SU-DHL-6 (cell line): ENCODE data around the gene ANKRD33B.

Experiments
- H2AFZ ChIP-seq: fragments of 200-600 bp; sonication (generic); 2 replicates; pipeline ENCODE4 v1.6.1; 2014; ENCODE audit warnings: low read depth, mild to moderate bottlenecking, moderate library complexity, mixed read lengths, antibody characterized with exemption, low read length; ENCODE audit not compliant: severe bottlenecking
- H3F3A ChIP-seq: fragments of 200-600 bp; shearing (Covaris generic); 2 replicates; pipeline ENCODE4 v1.6.0; 2016; ENCODE audit warnings: antibody characterized with exemption, mild to moderate bottlenecking; ENCODE audit not compliant: insufficient read depth
- H3K27ac ChIP-seq: fragments of 200-600 bp; sonication (generic); 2 replicates; pipeline ENCODE4 v1.5.1; 2016; ENCODE audit warnings: low read depth, mild to moderate bottlenecking, low read length, moderate library complexity, mixed read lengths
- H3K27me3 ChIP-seq: fragments of 200-600 bp; sonication (generic), shearing (Covaris generic); 2 replicates; pipeline ENCODE4 v1.6.0; 2014; ENCODE audit warnings: mild to moderate bottlenecking, low read length
- H3K36me3 ChIP-seq: fragments of 200-600 bp; sonication (generic); 2 replicates; pipeline ENCODE4 v1.6.1; 2014; ENCODE audit warnings: mild to moderate bottlenecking, low read length, mixed read lengths
- H3K4me2 ChIP-seq: fragments of 300-600, 200-600 bp; shearing (Covaris generic), sonication (generic); 2 replicates; pipeline ENCODE4 v1.6.0; 2014; ENCODE audit warnings: low read length, low read depth, mild to moderate bottlenecking; ENCODE audit not compliant: poor library complexity, severe bottlenecking
- H3K4me3 ChIP-seq: fragments of 200-600 bp; sonication (generic); 2 replicates; pipeline ENCODE4 v1.5.1; 2014; ENCODE audit warnings: antibody characterized with exemption, low read length, mild to moderate bottlenecking, mixed read lengths; ENCODE audit not compliant: insufficient read depth, poor library complexity, severe bottlenecking
- H3K79me2 ChIP-seq: fragments of 200-600 bp; sonication (generic); 2 replicates; pipeline ENCODE4 v1.6.1; 2014; ENCODE audit warnings: mild to moderate bottlenecking, low read length, moderate library complexity; ENCODE audit not compliant: insufficient read depth
- H3K9ac ChIP-seq: fragments of 200-600 bp; sonication (generic); 2 replicates; pipeline ENCODE4 v1.7.0; 2014; ENCODE audit warnings: mild to moderate bottlenecking, low read length
- H3K9me2 ChIP-seq: fragments of 200-600 bp; sonication (generic); replicated peaks from 2 replicates; pipeline ENCODE4 v1.6.1; 2014; ENCODE audit warnings: low read length; ENCODE audit not compliant: insufficient read depth
- H3K9me3 ChIP-seq: fragments of 200-600 bp; sonication (generic); 2 replicates; pipeline ENCODE4 v1.6.1; 2014; ENCODE audit warnings: low read length, mixed read lengths; ENCODE audit not compliant: insufficient read depth
- H4K20me1 ChIP-seq: fragments of 200-600 bp; sonication (generic); 2 replicates; pipeline ENCODE4 v1.6.1; 2014; ENCODE audit warnings: low read depth, mild to moderate bottlenecking, antibody characterized with exemption, low read length, moderate library complexity, mixed read lengths
- EZH2phosphoT487 ChIP-seq: fragments of 200-600 bp; sonication (generic), shearing (Covaris generic); conservative IDR thresholded peaks from 2 replicates; pipeline ENCODE4 v1.6.1; 2018; ENCODE audit warnings: mild to moderate bottlenecking, antibody characterized with exemption, low read length, moderate library complexity, mixed read lengths
- TF ChIP-seq, protein P1 (sequence below): fragments of 200-600 bp; sonication (generic); IDR thresholded peaks from one replicate; pipeline ENCODE4 v1.5.1; 2017; ENCODE audit warnings: antibody characterized with exemption, mild to moderate bottlenecking, low read length, moderate library complexity; ENCODE audit not compliant: insufficient read depth, poor library complexity, severe bottlenecking

ANKRD33B gene

DNA sequence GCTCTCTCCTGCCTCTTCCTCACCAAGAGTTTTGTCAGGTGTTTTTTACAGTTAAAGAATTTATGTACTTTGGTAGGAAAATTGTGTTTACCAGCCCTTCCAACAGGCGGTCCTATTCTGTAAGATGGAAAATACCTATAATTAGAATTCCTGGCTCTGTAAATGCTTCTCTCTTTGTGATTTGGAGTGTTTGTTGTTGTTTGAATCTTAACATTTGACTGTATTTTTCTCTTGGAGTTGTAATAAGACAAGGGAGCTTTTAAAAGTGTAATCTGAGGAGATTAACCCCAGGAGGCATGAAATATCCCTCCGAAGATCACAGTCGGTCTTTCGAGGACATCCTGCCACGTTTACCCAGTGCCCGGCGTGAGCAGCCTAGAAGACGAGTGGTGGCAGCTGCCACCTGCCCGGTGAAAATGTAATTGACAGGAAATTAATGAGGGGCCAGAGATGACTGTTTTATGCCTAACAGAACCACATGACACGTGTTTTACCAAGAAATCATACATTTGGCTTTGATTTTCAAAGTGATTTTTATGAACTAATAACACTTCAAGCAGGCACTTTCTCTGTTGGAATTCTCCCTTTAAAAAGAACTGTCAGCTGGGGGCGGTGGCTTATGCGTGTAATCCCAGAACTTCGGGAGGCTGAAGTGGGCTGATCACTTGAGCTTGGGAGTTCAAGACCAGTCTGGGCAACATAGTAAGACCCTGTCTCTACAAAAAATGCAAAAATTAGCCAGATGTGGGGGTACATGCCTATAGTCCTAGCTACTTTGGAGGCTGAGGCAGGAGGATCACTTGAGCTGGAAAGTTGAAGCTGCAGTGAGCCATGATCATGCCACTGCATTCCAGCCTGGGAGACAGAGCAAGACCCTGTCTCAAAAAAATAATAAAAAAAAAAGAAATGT lies 20.0 kb downstream of the ANKRD33B start:
- Histone ChIP-seq H3K27ac (peak overlapping the region; percentile 22; the same call in 1 of the 2 replicates), H3K9me2 (no peaks in the 10 kb centered on the region), H3K9me3 (no peaks in the 10 kb centered on the region), H3K4me3 (no peak overlapping the region), H3K9ac (no peak overlapping the region), H3K4me2 (no peak overlapping the region), H4K20me1 (no peaks in the 10 kb centered on the region), H3K79me2 (peaks cover 96% of the 10 kb centered on the region), H3K36me3 (no peaks in the 10 kb centered on the region), H3K27me3 (no peaks in the 10 kb centered on the region), H2AFZ (no peak overlapping the region), H3F3A (peaks cover 26% of the 10 kb centered on the region)
- TF ChIP-seq, protein P1, sequence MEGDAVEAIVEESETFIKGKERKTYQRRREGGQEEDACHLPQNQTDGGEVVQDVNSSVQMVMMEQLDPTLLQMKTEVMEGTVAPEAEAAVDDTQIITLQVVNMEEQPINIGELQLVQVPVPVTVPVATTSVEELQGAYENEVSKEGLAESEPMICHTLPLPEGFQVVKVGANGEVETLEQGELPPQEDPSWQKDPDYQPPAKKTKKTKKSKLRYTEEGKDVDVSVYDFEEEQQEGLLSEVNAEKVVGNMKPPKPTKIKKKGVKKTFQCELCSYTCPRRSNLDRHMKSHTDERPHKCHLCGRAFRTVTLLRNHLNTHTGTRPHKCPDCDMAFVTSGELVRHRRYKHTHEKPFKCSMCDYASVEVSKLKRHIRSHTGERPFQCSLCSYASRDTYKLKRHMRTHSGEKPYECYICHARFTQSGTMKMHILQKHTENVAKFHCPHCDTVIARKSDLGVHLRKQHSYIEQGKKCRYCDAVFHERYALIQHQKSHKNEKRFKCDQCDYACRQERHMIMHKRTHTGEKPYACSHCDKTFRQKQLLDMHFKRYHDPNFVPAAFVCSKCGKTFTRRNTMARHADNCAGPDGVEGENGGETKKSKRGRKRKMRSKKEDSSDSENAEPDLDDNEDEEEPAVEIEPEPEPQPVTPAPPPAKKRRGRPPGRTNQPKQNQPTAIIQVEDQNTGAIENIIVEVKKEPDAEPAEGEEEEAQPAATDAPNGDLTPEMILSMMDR, result no peak
- TF ChIP-seq EZH2phosphoT487, result no peak

DNA sequence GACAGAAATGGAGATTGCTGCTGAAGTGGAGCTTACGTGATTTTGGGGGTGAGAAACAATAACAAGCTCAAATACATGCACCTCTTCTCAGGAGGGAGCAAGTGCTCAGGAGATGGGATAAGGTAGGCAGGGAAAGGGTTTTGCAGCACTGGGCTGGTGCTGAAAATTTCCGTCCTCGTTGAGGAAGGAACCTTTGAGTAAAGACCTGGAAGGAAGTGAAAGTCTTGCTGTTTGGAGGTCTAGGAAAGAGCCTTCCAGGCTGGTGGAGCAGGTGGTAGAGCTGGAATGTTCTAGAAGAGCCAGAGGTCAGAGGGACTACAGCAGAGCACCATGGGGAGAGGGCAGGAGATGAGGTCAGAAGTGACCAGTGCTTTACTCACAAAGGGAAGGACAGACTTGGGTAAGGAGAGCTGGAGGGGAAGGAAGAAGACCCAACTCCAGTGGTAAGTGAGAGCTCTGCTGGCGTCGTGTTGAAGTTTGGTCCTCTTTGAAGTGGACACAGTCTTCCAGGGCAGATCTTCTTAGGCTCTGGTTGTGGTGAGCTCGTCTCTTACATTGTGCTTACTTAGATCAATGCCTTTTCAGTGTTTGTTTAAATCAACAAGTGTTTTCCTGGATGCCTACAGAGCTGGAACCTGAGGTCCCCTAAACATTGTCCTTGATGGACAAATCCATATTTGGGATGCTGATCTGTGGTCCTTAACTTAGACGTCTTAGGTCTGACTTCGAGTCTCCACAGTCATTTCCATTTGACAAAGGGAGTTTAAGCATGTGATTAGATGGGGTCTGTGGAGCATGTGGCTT lies 21.0 kb downstream of the ANKRD33B start:
- Histone ChIP-seq H3K9me3 (no peaks in the 10 kb centered on the region), H3K9me2 (no peaks in the 10 kb centered on the region), H3K4me2 (no peak overlapping the region), H3K4me3 (no peak overlapping the region), H3K27ac (no peak overlapping the region), H3F3A (peaks cover 17% of the 10 kb centered on the region), H3K36me3 (0 out of 2 replicates have a peak, but pooled peaks cover 3% of the 10 kb centered on the region), H2AFZ (no peak overlapping the region), H3K79me2 (peaks cover 97% of the 10 kb centered on the region), H3K27me3 (no peaks in the 10 kb centered on the region), H3K9ac (no peak overlapping the region), H4K20me1 (no peaks in the 10 kb centered on the region)
- TF ChIP-seq, protein P1, result no peak
- TF ChIP-seq EZH2phosphoT487, result no peak

- no peak overlapping the region for H3K4me2 ChIP-seq
- no peaks in the 10 kb centered on the region for H3K9me3 ChIP-seq
- no peak overlapping the region for H3K4me3 ChIP-seq
- no peak for TF ChIP-seq EZH2phosphoT487
- TF ChIP-seq, protein P1, result no peak
- H3K9me2 ChIP-seq, result no peaks in the 10 kb centered on the region
- no peak overlapping the region for H2AFZ ChIP-seq
- 0 out of 2 replicates have a peak, but pooled peaks cover 3% of the 10 kb centered on the region for H3K36me3 ChIP-seq
- H3K27me3 ChIP-seq, result no peaks in the 10 kb centered on the region
- H3F3A ChIP-seq, result peaks cover 17% of the 10 kb centered on the region
- no peak overlapping the region for H3K9ac ChIP-seq
- peaks cover 97% of the 10 kb centered on the region for H3K79me2 ChIP-seq
- H3K27ac ChIP-seq, result no peak overlapping the region
- H4K20me1 ChIP-seq, result no peaks in the 10 kb centered on the region
Measured at GRCh38 chr5:10585518-10585915, 21.6 kb downstream of the ANKRD33B start.
